Small intestine (tissue), 7 donors: ENCODE results near the gene CHRM2. TPM values are rescaled to one million over a fixed set of nuclear protein-coding genes. Genes with fewer than 3 reads are reported as not detected.

Source experiments
- DNase-seq, 2 donors: peaks; one replicate each; pipeline versions ENCODE4 v3.0.0 to v3.0.0-alpha.2; 2013
- FAIRE-seq: peaks from 2 replicates; lab custom pipeline; 2012; peaks lifted over from hg19 to GRCh38; lab: Jason Lieb, UNC
- H3K27ac ChIP-seq, 3 donors: one replicate each; pipeline ENCODE4 v1.5.1; 2013; ENCODE audit warnings: low read length in 2 of 3, mild to moderate bottlenecking in 2 of 3, control low read depth in 1 of 3, inconsistent platforms in 1 of 3, low read depth in 1 of 3, moderate library complexity in 1 of 3
- H3K27me3 ChIP-seq, 3 donors: one replicate each; pipeline ENCODE4 v1.6.1; 2013; ENCODE audit warnings: low read length in 3 of 3, inconsistent platforms in 1 of 3; ENCODE audit not compliant: control insufficient read depth in 3 of 3, insufficient read depth in 3 of 3
- H3K36me3 ChIP-seq, 3 donors: one replicate each; pipeline ENCODE4 v1.6.1; 2013; ENCODE audit warnings: low read length in 3 of 3, inconsistent platforms in 1 of 3, low read depth in 1 of 3, mild to moderate bottlenecking in 1 of 3, moderate library complexity in 1 of 3; ENCODE audit not compliant: control insufficient read depth in 3 of 3, insufficient read depth in 2 of 3
- H3K4me1 ChIP-seq, 3 donors: one replicate each; pipeline ENCODE4 v1.6.1; 2013; ENCODE audit warnings: low read length in 2 of 3, inconsistent platforms in 1 of 3, low read depth in 1 of 3, mild to moderate bottlenecking in 1 of 3, moderate library complexity in 1 of 3; ENCODE audit not compliant: control insufficient read depth in 3 of 3, insufficient read depth in 2 of 3
- H3K4me3 ChIP-seq, 3 donors: one replicate each; pipeline ENCODE4 v1.5.1; 2013; ENCODE audit warnings: low read length in 3 of 3, control low read depth in 1 of 3, inconsistent platforms in 1 of 3, low read depth in 1 of 3, mild to moderate bottlenecking in 1 of 3, moderate library complexity in 1 of 3
- H3K9me3 ChIP-seq, 2 donors: one replicate each; pipeline ENCODE4 v1.6.1; 2013; ENCODE audit warnings: low read depth in 1 of 2, low read length in 1 of 2; ENCODE audit not compliant: control insufficient read depth in 2 of 2, insufficient read depth in 1 of 2
- WGBS, 3 donors: extraction: QIAGEN DNeasy Blood & Tissue Kit; methylation state at CpG; one replicate each; pipeline ENCODE4 v1.1.7; 2013; 5-methylcytosine and 5-hydroxymethylcytosine counted together
- polyA plus RNA-seq, 4 donors: library from polyadenylated mRNA; stranded (reverse) in 3 of 4; unstranded in 1 of 4; fragments of 200-250 nt in 3 of 4; fragments of 120-200 nt in 1 of 4; gene quantifications; one replicate each; pipeline versions ENCODE4 v1.2.1 to v1.2.3, GENCODE V29; 2013
- donor health status: healthy with polysubstance abuse.
- donor health status: control.
- donor health status: control.
- donor health status: Bipolar disorder and iron deficiency.
- donor health status: healthy.

CHRM2 gene
- polyA plus RNA-seq, 4 donors = 0.27 to 0.71 (median 0.49) TPM; not detected in 1

GRCh38 chr7:136976504-136977251 lies 108.2 kb downstream of the CHRM2 start:
- Histone ChIP-seq H3K27ac (no peak overlapping the region), H3K4me1 (no peaks in the 10 kb centered on the region), H3K27me3 (no peaks in the 10 kb centered on the region), H3K9me3 (peaks cover 0 to 6% of the 10 kb centered on the region in 2 donors), H3K36me3 (no peaks in the 10 kb centered on the region), H3K4me3 (no peak overlapping the region)
- no peak for DNase-seq
- FAIRE-seq = no peak
- 30 to 38% (median 31%) methylated on average over 2 of the region's 2 CpGs for WGBS, 3 donors

- Histone ChIP-seq H3K4me1 (no peaks in the 10 kb centered on the region), H3K27me3 (no peaks in the 10 kb centered on the region), H3K9me3 (peaks cover 2 to 4% of the 10 kb centered on the region in 2 donors), H3K36me3 (no peaks in the 10 kb centered on the region), H3K4me3 (no peak overlapping the region), H3K27ac (no peak overlapping the region)
- WGBS, 3 donors = 36 to 54% (median 38%) methylated on average over 3 of the region's 3 CpGs
- FAIRE-seq (no peak), DNase-seq (no peak)
Measured at GRCh38 chr7:136993377-136993776, 124.9 kb downstream of the CHRM2 start.

- DNase-seq = no peak
- Histone ChIP-seq H3K4me1 (no peaks in the 10 kb centered on the region), H3K27me3 (no peaks in the 10 kb centered on the region), H3K9me3 (peaks cover 0 to 2% of the 10 kb centered on the region in 2 donors), H3K27ac (no peak overlapping the region), H3K4me3 (no peak overlapping the region), H3K36me3 (no peaks in the 10 kb centered on the region)
- no peak for FAIRE-seq
Measured at GRCh38 chr7:136997735-136998134, 129.3 kb downstream of the CHRM2 start.

- no peaks in the 10 kb centered on the region for H3K4me1 ChIP-seq
- H3K27me3 ChIP-seq = no peaks in the 10 kb centered on the region
- H3K27ac ChIP-seq = no peak overlapping the region
- H3K36me3 ChIP-seq = no peaks in the 10 kb centered on the region
- WGBS, 3 donors = 62 to 68% (median 67%) methylated on average over 2 of the region's 2 CpGs
- no peak for DNase-seq
- H3K9me3 ChIP-seq = peaks cover 0 to 2% of the 10 kb centered on the region in 2 donors
- FAIRE-seq = no peak
- no peak overlapping the region for H3K4me3 ChIP-seq
Measured at GRCh38 chr7:136998495-136998894, 130.0 kb downstream of the CHRM2 start.

GRCh38 chr7:137000621-137001020 lies 132.2 kb downstream of the CHRM2 start:
- DNase-seq = no peak
- H3K4me1 ChIP-seq = no peaks in the 10 kb centered on the region
- H3K27ac ChIP-seq = no peak overlapping the region
- H3K27me3 ChIP-seq = no peaks in the 10 kb centered on the region
- FAIRE-seq = no peak
- no peaks in the 10 kb centered on the region for H3K36me3 ChIP-seq
- H3K9me3 ChIP-seq = no peaks in the 10 kb centered on the region
- H3K4me3 ChIP-seq = no peak overlapping the region
- 61 to 67% (median 62%) methylated on average over 2 of the region's 2 CpGs for WGBS, 3 donors

GRCh38 chr7:137001041-137001440 lies 132.6 kb downstream of the CHRM2 start:
- Histone ChIP-seq H3K27me3 (no peaks in the 10 kb centered on the region), H3K36me3 (no peaks in the 10 kb centered on the region), H3K4me3 (no peak overlapping the region), H3K27ac (no peak overlapping the region), H3K4me1 (no peaks in the 10 kb centered on the region), H3K9me3 (no peaks in the 10 kb centered on the region)
- DNase-seq = no peak
- 27 to 29% (median 28%) methylated on average over 2 of the region's 2 CpGs for WGBS, 3 donors
- FAIRE-seq = no peak

- DNase-seq (no peak), FAIRE-seq (no peak)
- Histone ChIP-seq H3K27ac (no peak overlapping the region), H3K27me3 (no peaks in the 10 kb centered on the region), H3K9me3 (no peaks in the 10 kb centered on the region), H3K36me3 (no peaks in the 10 kb centered on the region), H3K4me3 (no peak overlapping the region), H3K4me1 (no peaks in the 10 kb centered on the region)
- WGBS, 3 donors = 65 to 76% (median 71%) methylated on average over 3 of the region's 3 CpGs
Measured at GRCh38 chr7:137001478-137001877, 133.0 kb downstream of the CHRM2 start.

GRCh38 chr7:137003086-137003485 lies 134.6 kb downstream of the CHRM2 start:
- H3K27ac ChIP-seq = no peak overlapping the region
- H3K9me3 ChIP-seq = no peaks in the 10 kb centered on the region
- 66 to 86% (median 85%) methylated on average over 2 of the region's 2 CpGs for WGBS, 3 donors
- H3K27me3 ChIP-seq = no peaks in the 10 kb centered on the region
- no peaks in the 10 kb centered on the region for H3K36me3 ChIP-seq
- FAIRE-seq (no peak), DNase-seq (no peak)
- no peaks in the 10 kb centered on the region for H3K4me1 ChIP-seq
- H3K4me3 ChIP-seq = no peak overlapping the region

GRCh38 chr7:137003566-137003965 lies 135.1 kb downstream of the CHRM2 start:
- Histone ChIP-seq H3K4me1 (no peaks in the 10 kb centered on the region), H3K36me3 (no peaks in the 10 kb centered on the region), H3K27me3 (no peaks in the 10 kb centered on the region), H3K9me3 (no peaks in the 10 kb centered on the region), H3K27ac (no peak overlapping the region), H3K4me3 (no peak overlapping the region)
- WGBS, 3 donors = 61 to 81% (median 77%) methylated on average over 2 of the region's 2 CpGs
- no peak for FAIRE-seq
- DNase-seq = no peak
